CD14-positive monocyte (primary cell): Measurements from ENCODE around the gene URB1. TPM values are rescaled to one million over a fixed set of nuclear protein-coding genes. Genes with fewer than 3 reads are reported as not detected.

Experiments
- DNase-seq, 3 donors: peaks; one replicate each; pipeline ENCODE4 v3.0.0-alpha.2; 2011 to 2022
- H2AFZ ChIP-seq: 2 replicates; pipeline ENCODE4 v1.6.0; 2012; ENCODE audit warnings: mild to moderate bottlenecking, low read depth, low read length, inconsistent platforms; ENCODE audit not compliant: insufficient read depth, poor library complexity, severe bottlenecking
- H3K27ac ChIP-seq, 2 donors: 1 replicate in 1 of 2; 2 replicates in 1 of 2; pipeline ENCODE4 v1.5.1; 2012 to 2013; ENCODE audit warnings: low read length in 2 of 2, control low read depth in 1 of 2, inconsistent platforms in 1 of 2, low read depth in 1 of 2, mild to moderate bottlenecking in 1 of 2
- H3K27me3 ChIP-seq, 2 donors: one replicate each; pipeline versions ENCODE4 v1.6.0 to v1.6.1; 2011 to 2013; ENCODE audit warnings: low read length in 2 of 2; ENCODE audit not compliant: control insufficient read depth in 2 of 2, insufficient read depth in 2 of 2
- H3K36me3 ChIP-seq, 2 donors: replicated peaks in 1 of 2; 1 replicate in 1 of 2; 2 replicates in 1 of 2; pipeline versions ENCODE4 v1.5.1 to v1.6.1; 2012 to 2013; ENCODE audit warnings: low read length in 2 of 2, control low read depth in 1 of 2, inconsistent platforms in 1 of 2, mild to moderate bottlenecking in 1 of 2; ENCODE audit not compliant: insufficient read depth in 2 of 2, control insufficient read depth in 1 of 2
- H3K4me1 ChIP-seq, 2 donors: 1 replicate in 1 of 2; 2 replicates in 1 of 2; pipeline versions ENCODE4 v1.5.1 to v1.6.1; 2012 to 2013; ENCODE audit warnings: low read length in 2 of 2, control low read depth in 1 of 2, inconsistent platforms in 1 of 2, mild to moderate bottlenecking in 1 of 2, moderate library complexity in 1 of 2; ENCODE audit not compliant: insufficient read depth in 2 of 2, control insufficient read depth in 1 of 2
- H3K4me2 ChIP-seq: replicated peaks from 2 replicates; pipeline ENCODE3; 2012; ENCODE audit warnings: low read length, moderate library complexity, mild to moderate bottlenecking; ENCODE audit not compliant: poor library complexity, severe bottlenecking; ENCODE audit errors: extremely low read depth
- H3K4me3 ChIP-seq, 3 experiments: fragments of 200-600 bp in 1 of 3; sonication (generic) in 1 of 3; replicated peaks in 1 of 3; 1 replicate in 2 of 3; 2 replicates in 1 of 3; pipeline ENCODE4 v1.5.1; 2011 to 2013; ENCODE audit warnings: low read length in 3 of 3, mild to moderate bottlenecking in 3 of 3, control low read depth in 2 of 3, low read depth in 2 of 3, inconsistent platforms in 1 of 3, moderate library complexity in 1 of 3
- H3K79me2 ChIP-seq: 2 replicates; pipeline ENCODE4 v1.6.0; 2012; ENCODE audit warnings: mild to moderate bottlenecking, control low read depth, inconsistent platforms, low read length, moderate library complexity; ENCODE audit not compliant: insufficient read depth
- H3K9ac ChIP-seq: 2 replicates; pipeline ENCODE4 v1.6.0; 2017; ENCODE audit warnings: low read length, mild to moderate bottlenecking; ENCODE audit not compliant: insufficient read depth, poor library complexity, severe bottlenecking
- H3K9me3 ChIP-seq, 2 donors: replicated peaks in 1 of 2; 1 replicate in 1 of 2; 2 replicates in 1 of 2; pipeline versions ENCODE4 v1.5.1 to v1.6.1; 2012 to 2013; ENCODE audit warnings: low read length in 2 of 2, control low read depth in 1 of 2; ENCODE audit not compliant: control insufficient read depth in 1 of 2, insufficient read depth in 1 of 2
- H4K20me1 ChIP-seq: 2 replicates; pipeline ENCODE4 v1.6.0; 2012; ENCODE audit warnings: mild to moderate bottlenecking, low read length, control low read depth, moderate library complexity; ENCODE audit not compliant: insufficient read depth
- H3K27ac Mint-ChIP-seq, 7 donors: one replicate each; pipeline ENCODE4 v1.8.0; 2020; ENCODE audit warnings: mild to moderate bottlenecking in 7 of 7, mixed read lengths in 7 of 7, moderate library complexity in 6 of 7, inconsistent platforms in 2 of 7
- H3K27me3 Mint-ChIP-seq, 3 donors: one replicate each; pipeline ENCODE4 v1.8.0; 2021 to 2022; ENCODE audit warnings: low read depth in 3 of 3, mild to moderate bottlenecking in 3 of 3, mixed read lengths in 3 of 3, moderate library complexity in 3 of 3, inconsistent platforms in 1 of 3
- H3K36me3 Mint-ChIP-seq, 2 donors: one replicate each; pipeline ENCODE4 v1.8.0; 2020; ENCODE audit warnings: mixed read lengths in 2 of 2, inconsistent platforms in 1 of 2, mild to moderate bottlenecking in 1 of 2
- H3K4me1 Mint-ChIP-seq: one replicate; pipeline ENCODE4 v1.8.0; 2020; ENCODE audit warnings: mild to moderate bottlenecking, mixed read lengths
- H3K4me3 Mint-ChIP-seq, 2 donors: one replicate each; pipeline ENCODE4 v1.8.0; 2020; ENCODE audit warnings: mild to moderate bottlenecking in 2 of 2, mixed read lengths in 2 of 2, moderate library complexity in 1 of 2
- H3K9me3 Mint-ChIP-seq, 7 donors: one replicate each; pipeline ENCODE4 v1.8.0; 2020 to 2022; ENCODE audit warnings: mixed read lengths in 7 of 7, mild to moderate bottlenecking in 6 of 7, moderate library complexity in 6 of 7, inconsistent platforms in 2 of 7
- CTCF ChIP-seq: fragments of 200-600 bp; IDR thresholded peaks from one replicate; pipeline ENCODE4 v1.8.0; 2022; ENCODE audit warnings: antibody characterized with exemption, mild to moderate bottlenecking
- WGBS: methylation state at CpG from one replicate; pipeline ENCODE4 v1.1.5; 2013; ENCODE audit warnings: missing lambda C conversion rate; ENCODE audit not compliant: insufficient coverage; 5-methylcytosine and 5-hydroxymethylcytosine counted together
- intact Hi-C, 2 donors: fragments of 100-400 bp; cut with micrococcal nuclease; formaldehyde crosslinking; loops; one replicate each; pipeline versions ENCODE4 v1.15.0 to v1.15.1; 2023
- polyA plus RNA-seq, 3 donors: library from polyadenylated mRNA; depleted of rRNA in 1 of 3; unstranded in 2 of 3; stranded (reverse) in 1 of 3; fragments of 300-500 nt in 2 of 3; fragments of >200 nt in 1 of 3; fragmentation: Illumina TruSeq in 2 of 3; gene quantifications; 1 replicate in 2 of 3; 2 replicates in 1 of 3; pipeline ENCODE4 v1.2.3, GENCODE V29; 2012 to 2021

Gene URB1
- polyA plus RNA-seq, 3 donors, result 0.25 to 2.4 (median 0.47) TPM

- Histone ChIP-seq H4K20me1 (no peaks in the 10 kb centered on the region), H2AFZ (no peak overlapping the region), H3K4me2 (no peak overlapping the region), H3K79me2 (no peaks in the 10 kb centered on the region), H3K4me1 (no peaks in the 10 kb centered on the region), H3K4me3 (no peak overlapping the region), H3K27me3 (no peaks in the 10 kb centered on the region), H3K9me3 (peaks cover 25 to 34% of the 10 kb centered on the region in 2 donors), H3K36me3 (peaks cover 96 to 100% of the 10 kb centered on the region in 2 donors), H3K9ac (no peak overlapping the region), H3K27ac (no peak overlapping the region)
- DNase-seq, result no peak
- peaks cover 0 to 2% (median 0%) of the 10 kb centered on the region in 3 donors for H3K27me3 Mint-ChIP-seq
- peaks cover 90 to 100% of the 10 kb centered on the region in 2 donors for H3K36me3 Mint-ChIP-seq
- TF ChIP-seq CTCF, result no peak
- intact Hi-C loops, result no loop called here
- no peaks in the 10 kb centered on the region for H3K4me1 Mint-ChIP-seq
- peak overlapping the region in 2 of 7 donors; percentile 21 to 50 for H3K27ac Mint-ChIP-seq
- 100% methylated on average over 4 of the region's 9 CpGs for WGBS
- H3K4me3 Mint-ChIP-seq, result no peak overlapping the region
- peaks cover 15 to 27% (median 21%) of the 10 kb centered on the region in 7 donors for H3K9me3 Mint-ChIP-seq
Measured at GRCh38 chr21:32348604-32349332, 44.0 kb downstream of the URB1 start.

GRCh38 chr21:32347977-32348376 lies 44.8 kb downstream of the URB1 start:
- no peak overlapping the region for H3K4me3 Mint-ChIP-seq
- H3K36me3 ChIP-seq, result peaks cover 96 to 100% of the 10 kb centered on the region in 2 donors
- H3K27me3 ChIP-seq, result no peaks in the 10 kb centered on the region
- no peaks in the 10 kb centered on the region for H3K79me2 ChIP-seq
- H3K27me3 Mint-ChIP-seq, result peaks cover 0 to 2% (median 0%) of the 10 kb centered on the region in 3 donors
- peaks cover 91 to 100% of the 10 kb centered on the region in 2 donors for H3K36me3 Mint-ChIP-seq
- H3K4me2 ChIP-seq, result no peak overlapping the region
- H3K4me3 ChIP-seq, result no peak overlapping the region
- no peak overlapping the region for H3K9ac ChIP-seq
- H4K20me1 ChIP-seq, result no peaks in the 10 kb centered on the region
- peak overlapping the region in 2 of 7 donors; percentile 13 to 22 for H3K27ac Mint-ChIP-seq
- DNase-seq, result no peak
- no peak for TF ChIP-seq CTCF
- intact Hi-C loops, result no loop called here
- WGBS, result 99% methylated on average over 8 of the region's 11 CpGs
- no peak overlapping the region for H2AFZ ChIP-seq
- H3K4me1 ChIP-seq, result no peaks in the 10 kb centered on the region
- no peaks in the 10 kb centered on the region for H3K4me1 Mint-ChIP-seq
- peaks cover 16 to 29% (median 21%) of the 10 kb centered on the region in 7 donors for H3K9me3 Mint-ChIP-seq
- H3K27ac ChIP-seq, result no peak overlapping the region
- peaks cover 27 to 34% of the 10 kb centered on the region in 2 donors for H3K9me3 ChIP-seq
